H1 (cell line): ENCODE results near the gene TGFB1I1. TPM values are rescaled to one million over a fixed set of nuclear protein-coding genes. Genes with fewer than 3 reads are reported as not detected.
"Not testable (repeated sequence)": the region's sequence is repeated elsewhere in the genome, so short reads cannot be mapped to it uniquely, and the experiment has no call there.

Experiments used
- CTCF ChIA-PET: fragments of 300-600 bp; sonication (Branson Sonifier 250); formaldehyde crosslinking; loops from one replicate; lab custom pipeline; 2021; ENCODE audit not compliant: partially characterized antibody; lab: Charles Lee
- POLR2A ChIA-PET: fragments of 300-600 bp; sonication (Branson Sonifier 250); formaldehyde crosslinking; loops from one replicate; lab custom pipeline; 2021; ENCODE audit warnings: inconsistent platforms; ENCODE audit not compliant: partially characterized antibody; lab: Charles Lee
- DNase-seq, 2 experiments: peaks; one replicate each; pipeline versions ENCODE4 v3.0.0 to v3.0.0-alpha.2; 2010 to 2022; ENCODE audit warnings: low spot score in 2 of 2, low read depth in 1 of 2, mixed read lengths in 1 of 2
- FAIRE-seq: peaks from 2 replicates; lab custom pipeline; 2011; peaks lifted over from hg19 to GRCh38; lab: Jason Lieb, UNC
- H2AFZ ChIP-seq: 2 replicates; pipeline ENCODE4 v1.8.1; 2012; ENCODE audit warnings: low read length, inconsistent platforms
- H2AK5ac ChIP-seq: 2 replicates; pipeline ENCODE4 v1.6.1; 2013; ENCODE audit warnings: low read depth, low read length
- H2BK120ac ChIP-seq: replicated peaks from 2 replicates; pipeline ENCODE3; 2013; ENCODE audit warnings: low read depth, low read length, inconsistent platforms
- H2BK12ac ChIP-seq: 2 replicates; pipeline ENCODE4 v1.6.1; 2013; ENCODE audit warnings: low read depth, low read length
- H2BK15ac ChIP-seq: 2 replicates; pipeline ENCODE4 v1.6.1; 2013; ENCODE audit warnings: low read length
- H2BK20ac ChIP-seq: 2 replicates; pipeline ENCODE4 v1.6.1; 2013; ENCODE audit warnings: low read length
- H2BK5ac ChIP-seq: 2 replicates; pipeline ENCODE4 v1.6.1; 2013; ENCODE audit warnings: low read depth, low read length
- H3K14ac ChIP-seq: 2 replicates; pipeline ENCODE4 v1.6.1; 2013; ENCODE audit warnings: inconsistent platforms; ENCODE audit not compliant: insufficient read length
- H3K18ac ChIP-seq: 2 replicates; pipeline ENCODE4 v1.6.1; 2013; ENCODE audit warnings: low read length; ENCODE audit errors: extremely low read depth
- H3K23ac ChIP-seq: 2 replicates; pipeline ENCODE4 v1.6.1; 2013; ENCODE audit warnings: inconsistent platforms; ENCODE audit not compliant: insufficient read length
- H3K23me2 ChIP-seq: 2 replicates; pipeline ENCODE4 v1.6.1; 2013; ENCODE audit warnings: low read depth, low read length
- H3K27ac ChIP-seq: 2 replicates; pipeline ENCODE4 v1.6.1; 2011; ENCODE audit warnings: low read depth, low read length, inconsistent platforms
- H3K27me3 ChIP-seq, 4 experiments: replicated peaks in 1 of 4; 1 replicate in 1 of 4; 2 replicates in 3 of 4; pipeline versions ENCODE4 v1.6.1 to v1.8.1; 2011 to 2013; ENCODE audit warnings: low read length in 3 of 4, mild to moderate bottlenecking in 3 of 4, inconsistent platforms in 2 of 4, mixed read lengths in 2 of 4, moderate library complexity in 1 of 4; ENCODE audit not compliant: control insufficient read depth in 3 of 4, insufficient read depth in 3 of 4; ENCODE audit errors: extremely low read depth in 1 of 4
- H3K36me3 ChIP-seq, 4 experiments: 2 replicates each; pipeline versions ENCODE4 v1.6.1 to v1.8.1; 2011 to 2013; ENCODE audit warnings: mild to moderate bottlenecking in 4 of 4, low read length in 3 of 4, moderate library complexity in 2 of 4, control low read depth in 1 of 4, inconsistent platforms in 1 of 4; ENCODE audit not compliant: insufficient read depth in 4 of 4, control insufficient read depth in 2 of 4
- H3K4ac ChIP-seq: replicated peaks from 2 replicates; pipeline ENCODE3; 2013; ENCODE audit warnings: low read length, low read depth, mixed read lengths, inconsistent platforms; ENCODE audit not compliant: insufficient read length
- H3K4me1 ChIP-seq, 4 experiments: replicated peaks in 1 of 4; 1 replicate in 1 of 4; 2 replicates in 3 of 4; pipeline versions ENCODE4 v1.6.1 to v1.8.1; 2011 to 2013; ENCODE audit warnings: low read length in 3 of 4, inconsistent platforms in 2 of 4, mixed read lengths in 1 of 4; ENCODE audit not compliant: insufficient read depth in 4 of 4, control insufficient read depth in 3 of 4
- H3K4me2 ChIP-seq, 2 experiments: 2 replicates each; pipeline versions ENCODE4 v1.6.1 to v1.8.1; 2011 to 2013; ENCODE audit warnings: low read depth in 2 of 2, low read length in 2 of 2, control low read depth in 1 of 2, inconsistent platforms in 1 of 2, mild to moderate bottlenecking in 1 of 2; ENCODE audit not compliant: insufficient read depth in 1 of 2
- H3K4me3 ChIP-seq, 4 experiments: fragments of 200-600, 300-600 bp in 1 of 4; sonication (generic), shearing (Covaris generic), sonication (Bioruptor Twin) in 1 of 4; 2 replicates each; pipeline versions ENCODE4 v1.5.1 to v1.8.1; 2011 to 2016; ENCODE audit warnings: low read length in 4 of 4, low read depth in 3 of 4, control low read depth in 2 of 4, inconsistent platforms in 2 of 4, mild to moderate bottlenecking in 2 of 4, mixed read lengths in 1 of 4, moderate library complexity in 1 of 4; ENCODE audit not compliant: insufficient read depth in 2 of 4; ENCODE audit errors: extremely low read depth in 1 of 4
- H3K56ac ChIP-seq: replicated peaks from 2 replicates; pipeline ENCODE3; 2013; ENCODE audit warnings: low read depth, mild to moderate bottlenecking, mixed read lengths, low read length, inconsistent platforms; ENCODE audit not compliant: insufficient read length
- H3K79me1 ChIP-seq: 2 replicates; pipeline ENCODE4 v1.6.1; 2013; ENCODE audit warnings: low read depth, low read length, control low read depth
- H3K79me2 ChIP-seq, 2 experiments: 2 replicates each; pipeline versions ENCODE4 v1.6.1 to v1.8.1; 2012 to 2013; ENCODE audit warnings: low read length in 2 of 2, mild to moderate bottlenecking in 2 of 2, inconsistent platforms in 1 of 2; ENCODE audit not compliant: insufficient read depth in 2 of 2, control insufficient read depth in 1 of 2
- H3K9ac ChIP-seq, 4 experiments: replicated peaks in 1 of 4; 1 replicate in 1 of 4; 2 replicates in 3 of 4; pipeline versions ENCODE4 v1.6.1 to v1.8.1; 2011 to 2013; ENCODE audit warnings: low read depth in 3 of 4, low read length in 3 of 4, control low read depth in 2 of 4, mild to moderate bottlenecking in 2 of 4, moderate library complexity in 2 of 4, inconsistent platforms in 1 of 4; ENCODE audit errors: extremely low read depth in 1 of 4
- H3K9me3 ChIP-seq, 2 experiments: 2 replicates each; pipeline versions ENCODE4 v1.6.1 to v1.8.1; 2012 to 2013; ENCODE audit warnings: mild to moderate bottlenecking in 2 of 2, moderate library complexity in 2 of 2, control low read depth in 1 of 2, inconsistent platforms in 1 of 2, low read depth in 1 of 2, low read length in 1 of 2, mixed read lengths in 1 of 2; ENCODE audit not compliant: insufficient read depth in 2 of 2
- H4K20me1 ChIP-seq, 2 experiments: replicated peaks in 1 of 2; 2 replicates each; pipeline versions ENCODE3 to v1.8.1; 2011 to 2013; ENCODE audit warnings: inconsistent platforms in 2 of 2, low read length in 2 of 2, mild to moderate bottlenecking in 1 of 2; ENCODE audit not compliant: insufficient read depth in 2 of 2, control insufficient read depth in 1 of 2
- H4K5ac ChIP-seq: 2 replicates; pipeline ENCODE4 v1.6.1; 2013; ENCODE audit warnings: low read length, low read depth, mixed read lengths, inconsistent platforms; ENCODE audit not compliant: insufficient read length
- H4K8ac ChIP-seq: 2 replicates; pipeline ENCODE4 v1.8.0; 2013; ENCODE audit warnings: mild to moderate bottlenecking, moderate library complexity, low read length, inconsistent platforms; ENCODE audit not compliant: insufficient read depth; ENCODE audit errors: extremely low read depth
- H4K91ac ChIP-seq: replicated peaks from 2 replicates; pipeline ENCODE3; 2013; ENCODE audit warnings: low read length, mixed read lengths, inconsistent platforms; ENCODE audit not compliant: insufficient read length
- WGBS, 2 experiments: shearing (Covaris generic) in 1 of 2; methylation state at CpG; one replicate each; pipeline versions ENCODE4 v1.1.6 to v1.1.7; 2013 to 2015; ENCODE audit warnings: low lambda C conversion rate in 2 of 2, mixed read lengths in 2 of 2, inconsistent platforms in 1 of 2, low coverage in 1 of 2, missing lambda C conversion rate in 1 of 2; ENCODE audit not compliant: insufficient replicate concordance in 2 of 2, insufficient coverage in 1 of 2, insufficient read length in 1 of 2; ENCODE audit errors: extremely low coverage in 1 of 2, missing lambda C conversion rate in 1 of 2; 5-methylcytosine and 5-hydroxymethylcytosine counted together
- polyA plus RNA-seq, 7 experiments: library from polyadenylated mRNA; depleted of rRNA in 3 of 7; stranded (reverse) in 5 of 7; unstranded in 2 of 7; fragments of >200 nt in 5 of 7; fragments of 200-250 nt in 2 of 7; gene quantifications; 1 replicate in 5 of 7; 2 replicates in 1 of 7; 4 replicates in 1 of 7; pipeline versions ENCODE4 v1.2.1 to v1.2.3, GENCODE V29; 2011 to 2013; ENCODE audit warnings: missing spikeins in 2 of 7, mixed read lengths in 2 of 7
- total RNA-seq: library from RNA; stranded (reverse); fragmentation: NEBNext Ultra II Directional; extraction: Animal tissue kit (Norgen Biotek cat#: 25700); gene quantifications from 2 replicates; pipeline ENCODE4 v1.2.1, GENCODE V29; 2021

TGFB1I1 gene
- total and polyA plus RNA-seq, 2 of the 8 experiments (the other 6 are each of a cell fraction or from before 2014, with no cell fraction given): 5.6 to 5.8 TPM

DNA sequence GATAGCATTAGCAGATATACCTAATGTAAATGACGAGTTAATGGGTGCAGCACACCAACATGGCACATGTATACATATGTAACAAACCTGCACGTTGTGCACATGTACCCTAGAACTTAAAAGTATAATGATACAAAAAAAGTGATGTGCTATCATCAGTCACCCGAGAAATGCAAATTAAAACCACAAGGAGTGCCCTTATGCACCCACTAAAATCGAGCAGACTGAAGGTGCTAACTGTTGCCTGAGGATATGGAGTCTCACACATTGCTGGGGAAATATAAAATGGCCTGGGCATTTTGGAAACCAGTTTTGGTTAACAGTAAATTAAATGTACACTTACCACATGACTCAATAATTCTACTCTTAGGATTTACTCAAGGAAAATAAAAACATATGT is 32.9 kb upstream of the TGFB1I1 start:
- not testable (repeated sequence) for H2AFZ ChIP-seq, FAIRE-seq, H2BK12ac ChIP-seq, H3K23me2 ChIP-seq, H3K4me3 ChIP-seq, H3K23ac ChIP-seq, H3K79me1 ChIP-seq, H2AK5ac ChIP-seq, H3K4ac ChIP-seq, H2BK15ac ChIP-seq, H3K9ac ChIP-seq, DNase-seq, H4K91ac ChIP-seq, H3K27ac ChIP-seq, H3K56ac ChIP-seq, H3K18ac ChIP-seq, H2BK5ac ChIP-seq, H3K79me2 ChIP-seq, H3K4me2 ChIP-seq, H2BK120ac ChIP-seq, H3K36me3 ChIP-seq, H3K27me3 ChIP-seq, H2BK20ac ChIP-seq, H4K8ac ChIP-seq, H4K20me1 ChIP-seq, H4K5ac ChIP-seq, H3K14ac ChIP-seq, H3K9me3 ChIP-seq, H3K4me1 ChIP-seq
- ChIA-PET POLR2A (interaction anchor here (1.0 kb wide), 1 partner anchor 259 kb away, joined by 5 read pairs; the partner anchor contains the start of gene FUS), CTCF (interaction anchor here (1.7 kb wide), 1 partner anchor 12 kb away, joined by 4 read pairs; no protein-coding TSS in a partner anchor)
- 73% methylated on average over 3 of the region's 4 CpGs; no CpG with 5 or more reads in 1 of the 2 experiments for WGBS, 2 experiments
